ENCODE measurements around the gene RBM39.
"Not testable (repeated sequence)": the region's sequence is repeated elsewhere in the genome, so short reads cannot be mapped to it uniquely, and the experiment has no call there.

The RBM39 gene

GRCh38 chr20:35756404-35756803 lies 14.3 kb upstream of the RBM39 start:
- DNase-seq (ENCODE audit: low read depth in 3 of 3), result no peak

- no peak for DNase-seq (ENCODE audit: low read depth in 3 of 3)
Measured at GRCh38 chr20:35750611-35751010, 8.6 kb upstream of the RBM39 start.

- not testable (repeated sequence) for DNase-seq (ENCODE audit: low read depth in 3 of 3)
Measured at GRCh38 chr20:35744492-35744841, 2.4 kb upstream of the RBM39 start.

- no peak for DNase-seq (ENCODE audit: low read depth in 3 of 3)
Measured at GRCh38 chr20:35743693-35744491, 1.8 kb upstream of the RBM39 start.

- no peak for DNase-seq (ENCODE audit: low read depth in 3 of 3)
Measured at GRCh38 chr20:35742741-35743523, 872 bp upstream of the RBM39 start.

GRCh38 chr20:35739294-35740163 lies 2.5 kb downstream of the RBM39 start:
- no peak for DNase-seq (ENCODE audit: low read depth in 3 of 3)

- DNase-seq (ENCODE audit: low read depth in 3 of 3), result no peak
Measured at GRCh38 chr20:35738410-35739179, 3.5 kb downstream of the RBM39 start.

GRCh38 chr20:35737865-35738333 lies 4.2 kb downstream of the RBM39 start:
- DNase-seq (ENCODE audit: low read depth in 3 of 3), result no peak

- no peak for DNase-seq (ENCODE audit: low read depth in 3 of 3)
Measured at GRCh38 chr20:35735826-35736470, 6.1 kb downstream of the RBM39 start.

- no peak for DNase-seq (ENCODE audit: low read depth in 3 of 3)
Measured at GRCh38 chr20:35734777-35735649, 7.0 kb downstream of the RBM39 start.

- DNase-seq (ENCODE audit: low read depth in 3 of 3), result no peak
Measured at GRCh38 chr20:35734374-35734773, 7.7 kb downstream of the RBM39 start.

- DNase-seq (ENCODE audit: low read depth in 3 of 3), result no peak
Measured at GRCh38 chr20:35732644-35732982, 9.4 kb downstream of the RBM39 start.

- no peak for DNase-seq (ENCODE audit: low read depth in 3 of 3)
Measured at GRCh38 chr20:35731862-35732643, 10.0 kb downstream of the RBM39 start.

- no peak for DNase-seq (ENCODE audit: low read depth in 3 of 3)
Measured at GRCh38 chr20:35731469-35731788, 10.6 kb downstream of the RBM39 start.

GRCh38 chr20:35730583-35731468 lies 11.2 kb downstream of the RBM39 start:
- DNase-seq (ENCODE audit: low read depth in 3 of 3), result no peak

- no peak for DNase-seq (ENCODE audit: low read depth in 3 of 3)
Measured at GRCh38 chr20:35729836-35730582, 12.1 kb downstream of the RBM39 start.

GRCh38 chr20:35729283-35729807 lies 12.7 kb downstream of the RBM39 start:
- DNase-seq (ENCODE audit: low read depth in 3 of 3), result no peak

Measured in stimulated activated CD4-positive, alpha-beta T cell treated with anti-CD3 and anti-CD28 coated beads, TNF-alpha, amount 100 ng/mL, for 4 hours (primary cell).